ACHN (cell line): ENCODE data around the gene ANKRD18A.
"Not testable (repeated sequence)": the region's sequence is repeated elsewhere in the genome, so short reads cannot be mapped to it uniquely, and the experiment has no call there.

Experiments
- DNase-seq: peaks from one replicate; pipeline ENCODE4 v3.0.0-alpha.2; 2015
- in situ Hi-C: cut with HindIII; loops from 2 replicates; pipeline ENCODE4 v1.10.0; 2017; ENCODE audit warnings: low sequenced_read_pairs, low pct_ligation_motif_present, low pct_unique_long_range_greater_than_20kb

The ANKRD18A gene

DNA sequence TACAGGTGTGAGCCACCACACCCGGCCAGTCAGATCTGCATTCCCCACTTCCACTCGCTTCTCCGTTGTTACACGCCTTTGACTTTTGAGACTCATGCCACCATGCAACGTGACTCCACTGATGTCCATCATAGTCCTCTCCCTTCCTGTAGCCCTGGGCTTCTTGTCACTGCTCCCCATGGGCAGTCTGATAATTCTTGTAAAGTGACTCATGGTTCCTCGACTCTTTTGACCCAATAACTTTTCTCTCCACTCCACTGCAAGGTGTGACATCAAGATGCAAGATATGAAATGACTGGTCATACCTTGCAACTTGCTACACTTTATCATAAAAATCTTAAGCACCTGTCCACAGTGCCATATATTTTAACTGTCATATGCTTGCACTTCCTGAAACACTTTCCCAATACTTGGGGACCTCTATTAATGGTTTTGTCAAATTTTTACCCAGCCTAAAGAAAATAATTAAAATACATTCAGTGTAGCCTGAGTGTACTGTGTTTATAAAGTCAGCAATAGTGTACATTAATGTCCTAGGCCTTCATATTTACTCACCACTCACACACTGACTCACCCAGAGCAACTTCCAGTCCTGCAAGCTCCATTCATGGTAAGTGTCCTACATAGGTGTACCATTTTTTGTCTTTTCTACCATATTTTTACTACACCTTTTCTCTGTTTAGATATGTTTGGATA, 18.6 kb upstream of the ANKRD18A start:
- DNase-seq, result no peak
- in situ Hi-C loops, result no loop called here

DNA sequence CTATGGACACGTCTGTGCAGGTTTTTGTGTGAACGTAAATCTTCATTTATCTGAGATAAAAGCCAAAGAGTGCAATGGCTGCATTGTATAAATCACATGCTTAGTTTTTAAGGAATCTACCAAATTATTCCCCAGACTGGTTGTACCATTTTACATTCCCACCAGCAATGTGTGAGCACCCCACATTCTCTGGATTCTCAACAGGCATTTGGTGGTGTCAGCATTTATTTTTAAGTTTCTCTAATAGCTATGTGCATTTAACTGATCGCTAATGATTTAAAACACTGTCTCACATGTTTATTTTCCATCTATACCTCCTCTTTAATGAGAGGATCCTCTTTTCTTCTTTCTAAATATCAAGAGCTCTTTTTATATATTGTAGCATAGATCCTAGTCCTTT, 13.9 kb upstream of the ANKRD18A start:
- no peak for DNase-seq
- in situ Hi-C loops, result no loop called here

DNA sequence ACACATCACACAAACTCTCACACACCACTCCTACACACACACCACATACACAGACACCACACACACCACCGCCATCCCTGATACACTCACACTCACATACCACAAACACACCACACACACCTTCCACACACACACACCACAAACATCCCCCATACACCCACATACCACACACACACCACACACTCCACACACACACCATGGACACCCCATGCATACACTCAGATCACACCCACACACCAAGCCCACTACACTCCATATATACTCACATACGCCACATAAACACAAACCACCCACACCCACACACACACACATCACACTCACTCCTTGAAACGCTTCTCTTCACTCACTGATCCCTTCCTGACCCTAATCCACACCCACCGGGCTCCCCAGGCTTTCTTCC, 9.1 kb upstream of the ANKRD18A start:
- DNase-seq, result no peak
- in situ Hi-C loops, result no loop called here

DNA sequence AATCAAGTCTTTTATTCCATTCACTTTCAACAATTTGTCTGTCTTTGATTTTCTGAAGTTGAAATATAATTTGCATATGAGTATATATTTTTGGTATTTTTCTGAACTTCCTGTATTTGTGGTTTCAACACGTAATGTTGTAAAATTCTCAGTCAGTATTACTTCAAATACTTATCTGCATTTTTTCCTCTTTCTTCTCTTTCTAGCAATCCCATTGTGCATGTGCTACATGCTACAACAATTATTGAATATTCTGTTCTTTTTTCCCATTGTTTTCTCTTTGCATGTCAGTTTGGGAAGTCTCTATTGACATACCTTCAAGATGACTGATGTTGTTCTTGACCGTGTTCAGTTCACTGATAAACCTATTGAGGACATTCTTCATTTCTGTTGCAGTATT, 5.6 kb upstream of the ANKRD18A start:
- DNase-seq, result no peak
- in situ Hi-C loops, result no loop called here

DNA sequence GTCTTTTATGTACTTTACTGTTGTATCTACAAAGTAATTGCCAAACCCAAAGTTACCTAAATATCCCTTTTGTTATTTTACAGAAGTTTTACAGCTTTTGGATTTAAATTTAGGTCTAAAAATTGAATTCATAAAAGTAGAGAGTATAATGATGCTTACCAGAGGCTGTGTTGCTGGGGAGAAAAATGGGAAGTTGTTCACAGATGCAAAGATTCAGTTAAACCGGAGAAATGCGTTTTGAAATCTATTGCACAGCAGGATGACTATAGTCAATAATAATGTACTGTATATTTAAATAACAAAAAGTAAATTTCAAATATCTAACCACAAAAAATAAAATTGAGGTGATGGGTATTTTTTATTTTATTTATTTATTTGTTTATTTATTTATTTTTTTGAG, 2.6 kb upstream of the ANKRD18A start:
- no peak for DNase-seq
- in situ Hi-C loops, result no loop called here

DNA sequence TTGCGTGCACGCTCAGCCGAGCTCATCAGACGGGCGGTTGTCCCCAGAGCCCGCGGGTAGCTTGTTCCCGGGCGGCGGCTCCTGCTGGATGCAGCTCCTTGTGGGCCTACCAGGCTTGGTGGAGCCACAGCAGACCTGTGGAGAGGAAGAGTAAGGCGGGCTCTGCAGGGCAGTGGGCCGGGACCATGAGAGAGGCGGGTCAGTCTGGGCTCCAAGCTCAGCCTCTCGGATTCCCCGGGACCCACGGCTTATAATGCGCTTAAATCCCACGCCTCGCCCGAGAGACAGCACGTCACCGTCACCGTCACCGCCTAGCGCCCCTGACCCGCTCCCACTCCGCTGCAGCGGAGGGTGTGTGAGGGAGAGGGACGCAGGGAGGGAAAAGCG, 1.9 kb upstream of the ANKRD18A start:
- in situ Hi-C loops, result no loop called here
- DNase-seq, result peak; percentile 41

DNA sequence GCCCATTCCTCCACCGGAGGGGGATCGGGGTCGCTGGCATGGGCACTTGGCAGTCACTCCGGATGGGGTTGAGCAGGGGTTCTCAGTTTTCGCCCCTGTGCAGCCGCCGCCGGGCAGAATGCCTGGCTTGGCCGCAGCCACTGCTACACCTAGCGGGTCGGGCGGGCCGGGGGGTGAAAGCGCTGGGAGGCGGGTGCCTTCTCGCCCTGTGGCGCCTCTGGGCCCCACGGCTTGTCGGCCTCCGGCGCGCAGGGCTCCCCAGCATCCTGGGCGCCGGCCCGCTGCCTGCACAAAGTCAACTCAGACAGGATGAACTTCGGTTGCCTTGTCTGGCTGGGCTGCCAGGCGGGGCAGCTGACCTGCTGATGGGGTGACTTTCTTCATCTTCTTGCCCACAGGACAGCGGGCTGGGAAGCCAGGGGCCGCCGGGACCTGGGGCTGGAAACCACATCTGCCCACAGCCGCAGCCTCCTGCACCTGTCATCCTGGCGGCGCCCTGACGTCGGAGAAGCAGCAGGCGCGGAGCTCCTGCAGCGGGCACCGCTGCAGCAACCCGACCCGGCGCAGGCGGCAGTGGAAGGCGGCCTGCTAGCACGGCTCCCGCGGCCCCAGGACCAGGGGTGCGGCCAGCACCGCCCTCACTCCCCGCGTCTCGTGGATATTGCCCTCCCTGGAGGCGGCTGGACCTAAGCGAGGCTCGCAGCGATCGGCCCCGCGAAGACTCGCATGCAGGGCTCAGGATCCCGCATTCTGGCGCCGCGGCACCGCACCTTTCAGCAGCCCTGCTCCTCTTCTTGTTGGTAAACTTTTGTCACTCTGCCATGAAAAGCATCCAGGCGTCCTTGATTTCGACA, 1.3 kb upstream of the ANKRD18A start:
- in situ Hi-C loops, result no loop called here
- peak; percentile 20 for DNase-seq

DNA sequence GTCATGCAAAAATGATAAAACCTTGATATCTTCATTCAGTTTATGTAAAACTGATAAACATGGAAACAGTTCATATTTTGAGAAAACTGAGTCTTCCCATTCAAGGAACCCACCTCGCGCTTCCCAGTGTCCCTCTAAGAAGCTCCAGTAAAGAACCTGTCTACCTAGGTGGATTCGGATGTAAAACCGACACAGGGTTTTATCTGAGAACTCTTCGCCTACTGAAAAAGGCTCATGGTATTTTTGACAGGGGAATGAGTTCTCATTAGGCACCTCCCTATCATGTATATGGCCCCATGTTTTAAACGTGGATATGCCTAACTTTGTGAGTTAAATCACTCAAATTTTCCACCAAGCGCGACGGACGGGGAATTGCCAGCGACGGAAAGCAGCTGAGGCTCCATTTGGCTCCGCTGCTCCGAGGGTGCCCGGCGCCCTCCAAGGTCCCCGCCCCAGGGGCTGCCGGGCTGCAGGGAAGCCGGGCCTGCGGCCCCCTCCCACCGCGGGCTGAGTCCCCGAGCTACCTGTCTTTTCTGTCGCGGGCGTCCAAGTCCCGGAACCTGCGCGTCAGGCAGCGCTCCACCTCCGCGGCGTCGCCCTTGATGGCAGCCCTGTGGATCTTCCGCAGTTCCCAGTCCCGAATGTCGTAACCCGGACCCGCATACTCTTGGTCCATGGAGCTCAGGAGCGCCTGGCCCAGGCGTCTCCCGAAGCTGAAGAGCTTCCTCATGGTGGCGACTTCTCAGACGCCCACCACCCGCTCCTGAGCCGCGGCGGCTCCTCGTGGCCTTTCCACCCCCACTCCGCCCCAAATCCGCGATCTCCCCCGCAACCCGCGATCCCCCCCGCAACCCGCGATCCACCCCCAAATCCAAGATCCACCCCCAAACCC, 594 bp downstream of the ANKRD18A start:
- in situ Hi-C loops, result no loop called here
- peak; percentile 14 for DNase-seq

DNA sequence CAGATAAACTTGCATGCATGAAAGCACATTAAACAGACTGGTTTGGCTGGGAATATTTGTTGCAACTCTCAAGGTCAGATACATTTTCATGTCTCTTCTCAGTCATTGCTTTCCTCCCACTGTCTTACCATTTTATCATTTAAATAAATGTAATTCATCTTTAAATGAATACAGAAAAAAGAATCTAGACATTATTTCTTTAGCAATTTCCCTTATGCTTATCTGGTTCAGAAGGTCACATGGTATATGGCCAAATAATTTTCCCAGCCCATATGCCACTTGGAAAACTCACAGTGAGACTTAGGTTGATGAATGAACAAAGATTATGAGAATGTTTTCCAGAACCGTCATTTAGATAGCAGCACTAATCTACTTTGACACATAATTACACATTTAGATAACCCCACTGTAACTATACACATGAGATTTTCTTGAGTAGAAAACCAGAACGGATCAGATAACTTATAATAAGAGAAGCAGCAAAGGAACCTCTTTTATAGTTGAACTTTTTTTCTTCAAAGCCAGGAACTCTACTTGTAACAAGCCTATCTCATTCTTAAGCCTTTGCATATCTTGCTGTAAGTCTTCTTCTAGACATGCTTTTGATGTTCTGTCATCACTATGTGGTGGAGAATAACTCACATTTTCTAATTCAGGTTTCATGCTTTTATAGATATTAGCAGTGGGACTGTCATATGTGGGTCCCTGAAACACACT, 22.2 kb downstream of the ANKRD18A start:
- DNase-seq, in situ Hi-C loops: not testable (repeated sequence)

DNA sequence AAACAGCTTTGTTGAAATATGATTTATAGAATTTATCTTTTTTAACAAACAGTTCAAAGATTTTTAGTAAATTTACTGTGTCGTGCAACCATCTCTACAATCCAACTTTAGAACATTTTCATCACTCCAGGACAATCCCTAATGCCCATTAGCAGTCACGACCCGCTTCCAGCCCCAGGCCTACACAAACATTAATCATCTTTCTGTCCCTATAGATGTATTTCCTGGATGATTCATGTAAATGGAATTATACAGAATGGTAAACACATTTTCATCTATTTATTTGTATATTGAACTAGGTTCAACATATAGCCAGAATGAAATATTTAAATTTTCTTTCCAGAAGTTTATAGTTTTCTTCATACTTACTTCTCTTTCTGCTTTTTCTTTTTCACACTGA, 25.3 kb downstream of the ANKRD18A start:
- in situ Hi-C loops, DNase-seq: not testable (repeated sequence)

DNA sequence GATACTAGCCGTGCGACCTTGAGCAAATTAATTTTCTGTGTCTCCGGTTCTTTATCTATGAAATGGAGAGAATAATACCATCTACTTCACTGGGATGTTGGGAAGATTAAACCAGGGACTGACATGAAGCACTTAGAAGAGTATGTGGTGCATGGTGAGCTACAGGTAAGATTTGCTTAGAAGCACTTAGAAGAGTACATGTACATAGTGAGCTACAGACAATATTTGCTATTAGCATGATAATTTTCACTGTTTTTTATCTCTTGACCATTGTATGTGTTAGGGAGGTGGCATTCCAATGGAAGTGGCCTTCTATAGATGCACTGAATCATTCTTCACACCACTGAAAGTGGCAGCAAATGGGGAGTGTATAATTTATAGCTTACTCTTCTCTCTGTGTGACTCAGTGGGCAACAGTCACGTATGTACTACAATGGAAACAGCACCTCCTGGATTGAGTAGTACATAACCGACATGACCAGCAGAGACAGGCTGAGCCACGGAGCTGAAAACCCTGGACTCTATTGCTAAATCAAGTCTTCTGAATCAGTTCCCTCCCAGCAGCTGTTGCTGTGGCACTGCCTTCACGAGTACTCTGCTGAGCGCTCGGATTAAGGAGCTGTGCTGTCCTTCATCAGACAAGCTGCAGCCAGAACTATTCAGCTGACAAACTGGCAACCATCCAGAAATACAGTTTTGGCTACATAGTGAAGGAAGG, 28.9 kb downstream of the ANKRD18A start:
- DNase-seq, in situ Hi-C loops: not testable (repeated sequence)

DNA sequence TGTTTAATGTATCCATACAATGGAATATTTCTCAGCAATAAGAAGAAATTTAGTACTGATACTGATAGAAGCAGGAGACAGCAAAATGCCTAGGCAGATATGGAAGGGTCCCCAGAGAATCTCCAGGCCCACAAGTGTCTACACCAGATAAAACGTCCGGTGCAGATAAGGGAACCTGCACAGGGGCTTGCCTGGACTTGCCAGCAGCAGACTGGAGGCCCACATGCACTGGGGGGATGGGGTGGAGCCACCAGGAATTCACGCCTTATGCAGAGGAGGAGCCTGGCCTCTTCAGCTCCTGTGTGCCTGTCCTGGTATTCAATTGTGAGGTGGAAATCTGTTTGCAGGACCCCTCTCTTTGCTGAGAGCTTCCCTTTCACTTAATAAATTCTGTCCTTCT, 36.6 kb downstream of the ANKRD18A start:
- in situ Hi-C loops, result not testable (repeated sequence)

DNA sequence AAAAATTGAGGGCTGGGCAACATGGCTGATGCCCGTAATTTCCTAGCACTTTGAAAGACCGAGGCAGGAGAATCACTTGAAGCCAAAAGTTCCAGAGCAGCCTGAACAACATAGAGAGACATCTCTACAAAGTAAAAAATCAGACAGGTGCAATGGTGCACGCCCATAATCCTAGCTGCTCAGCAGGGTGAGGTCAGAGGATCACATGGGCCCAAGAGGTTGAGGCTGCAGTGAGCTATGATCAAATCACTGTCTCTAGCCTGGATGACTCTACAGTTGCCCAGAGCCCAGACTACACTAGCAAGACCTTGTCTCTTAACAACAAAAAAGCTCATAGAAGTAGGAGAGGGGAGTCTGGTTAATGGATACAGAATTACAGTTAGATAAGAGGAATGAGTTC, 40.3 kb downstream of the ANKRD18A start:
- in situ Hi-C loops, DNase-seq: not testable (repeated sequence)

More for the DNA sequence above, 36.6 kb downstream of the ANKRD18A start:
- not testable (repeated sequence) for DNase-seq

DNA sequence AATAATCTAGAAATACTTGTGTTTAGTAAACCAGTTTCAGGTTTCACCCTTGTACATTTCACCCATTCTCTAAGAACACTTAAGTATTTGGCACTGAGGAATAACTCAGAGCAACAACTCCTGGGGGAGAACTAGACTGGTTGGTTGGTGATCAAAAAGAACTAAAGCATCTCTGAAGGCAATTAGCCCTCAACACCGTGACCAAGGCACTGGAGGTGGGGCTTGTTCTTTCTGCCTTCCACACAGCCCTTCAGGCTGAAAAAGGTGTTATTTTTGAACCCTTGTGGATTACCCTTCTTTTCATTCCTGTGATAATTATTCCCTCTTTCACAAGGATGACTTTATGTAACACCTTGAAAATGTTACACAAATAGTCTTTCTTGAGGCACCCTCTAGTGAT, 44.2 kb downstream of the ANKRD18A start:
- DNase-seq, in situ Hi-C loops: not testable (repeated sequence)

DNA sequence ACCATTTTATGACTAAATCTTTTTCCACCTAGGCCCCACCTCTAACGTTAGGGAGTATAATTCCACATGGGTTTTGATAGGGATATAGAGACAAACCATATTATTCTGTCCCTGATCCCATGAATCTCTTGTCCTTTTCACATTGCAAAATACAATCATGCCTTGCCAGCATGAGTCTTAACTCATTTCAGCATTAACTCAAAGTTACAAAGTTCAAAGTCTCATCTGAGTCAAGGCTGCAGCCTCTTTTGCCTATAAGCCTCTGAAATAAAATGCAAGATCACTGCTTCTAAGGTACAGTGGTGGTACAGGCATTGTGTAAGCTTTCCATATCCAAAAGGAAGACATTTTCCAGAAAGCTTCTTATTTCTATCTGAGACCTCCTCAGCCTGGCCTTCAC, 54.3 kb downstream of the ANKRD18A start:
- DNase-seq, in situ Hi-C loops: not testable (repeated sequence)

DNA sequence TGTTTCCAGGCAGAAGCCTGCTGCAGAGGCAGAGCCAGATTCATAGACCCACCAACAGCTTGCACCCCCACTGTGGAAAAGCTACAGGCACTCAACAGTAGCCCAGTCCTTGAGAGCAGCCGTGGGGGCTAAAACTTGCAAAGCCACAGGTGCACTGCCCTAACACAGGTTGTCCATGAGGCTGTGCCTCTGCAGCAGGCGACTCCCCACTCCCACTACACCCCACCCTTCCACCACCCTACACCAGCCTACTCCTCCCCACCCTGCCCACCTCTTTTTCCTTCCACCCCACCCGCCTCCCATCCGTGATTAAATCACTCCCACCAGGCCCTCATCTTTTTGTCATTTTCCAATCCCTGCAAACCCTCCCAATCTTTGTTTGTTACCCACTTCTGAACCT, 55.2 kb downstream of the ANKRD18A start:
- in situ Hi-C loops, DNase-seq: not testable (repeated sequence)

DNA sequence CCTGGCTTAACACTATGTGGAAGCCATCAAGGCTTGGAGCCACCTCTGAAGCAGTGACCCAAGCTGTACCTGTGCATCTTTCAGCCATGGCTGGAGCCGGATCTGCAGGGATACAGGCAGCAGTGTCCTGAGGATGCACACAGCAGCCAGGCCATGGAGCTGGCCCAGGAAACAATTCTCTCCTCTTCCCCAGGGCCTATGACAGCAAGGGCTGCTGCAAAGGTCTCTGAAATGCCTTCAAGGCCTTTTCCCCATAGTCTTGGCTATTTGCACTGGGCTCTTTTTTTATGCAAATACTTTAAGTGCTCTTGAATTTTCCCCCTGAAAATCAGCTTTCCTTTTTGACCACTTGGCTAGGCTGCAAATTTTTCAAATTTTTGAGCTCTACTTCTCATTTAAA, 56.5 kb downstream of the ANKRD18A start:
- in situ Hi-C loops, DNase-seq: not testable (repeated sequence)

DNA sequence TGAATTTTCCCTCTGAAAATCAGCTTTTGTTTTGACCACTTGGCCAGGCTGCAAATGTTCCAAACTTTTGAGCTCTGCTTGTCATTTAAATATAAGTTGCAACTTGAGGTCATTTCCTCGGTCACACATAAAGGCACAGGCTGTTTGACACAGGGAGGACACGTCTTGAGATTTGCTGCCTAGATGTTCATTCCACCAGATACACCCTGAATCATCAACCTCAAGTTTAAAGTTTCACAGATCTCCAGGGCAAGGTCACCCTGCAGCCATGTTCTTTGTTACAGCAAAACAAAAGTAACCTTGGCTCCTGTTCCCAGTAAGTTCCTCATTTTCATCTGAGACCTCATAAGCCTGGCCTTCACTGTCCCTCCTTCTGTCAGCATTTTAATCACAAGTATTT, 59.3 kb downstream of the ANKRD18A start:
- in situ Hi-C loops, result not testable (repeated sequence)
- peak; percentile 15 for DNase-seq
